Measurements from ENCODE around the gene C11orf91. TPM values are rescaled to one million over a fixed set of nuclear protein-coding genes. Genes with fewer than 3 reads are reported as not detected.

Gene C11orf91
- total and polyA plus RNA-seq, 12 donors = 0.17 to 3.0 TPM; not detected in 10

DNA sequence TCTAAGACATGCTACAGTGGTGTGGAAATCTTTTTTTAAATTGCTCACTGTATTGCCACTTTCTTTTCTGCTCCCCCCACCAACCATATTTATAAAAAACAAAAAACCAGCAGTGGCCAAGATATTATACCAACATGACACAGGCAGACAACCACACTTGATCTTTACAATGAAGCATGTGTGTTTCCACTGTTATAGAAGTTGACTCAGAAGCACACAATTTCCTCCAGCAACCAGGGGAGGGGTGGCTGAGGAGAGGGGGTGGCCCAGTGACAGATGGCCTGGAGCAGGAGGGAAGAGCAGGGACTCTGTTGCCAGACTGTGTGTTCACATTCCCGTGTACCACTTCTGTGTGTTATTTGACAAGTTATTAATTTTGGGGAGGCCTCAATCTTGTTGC lies 20.8 kb upstream of the C11orf91 start:
- H3K9me3 ChIP-seq = no peaks in the 10 kb centered on the region
- TF ChIP-seq, protein P1, sequence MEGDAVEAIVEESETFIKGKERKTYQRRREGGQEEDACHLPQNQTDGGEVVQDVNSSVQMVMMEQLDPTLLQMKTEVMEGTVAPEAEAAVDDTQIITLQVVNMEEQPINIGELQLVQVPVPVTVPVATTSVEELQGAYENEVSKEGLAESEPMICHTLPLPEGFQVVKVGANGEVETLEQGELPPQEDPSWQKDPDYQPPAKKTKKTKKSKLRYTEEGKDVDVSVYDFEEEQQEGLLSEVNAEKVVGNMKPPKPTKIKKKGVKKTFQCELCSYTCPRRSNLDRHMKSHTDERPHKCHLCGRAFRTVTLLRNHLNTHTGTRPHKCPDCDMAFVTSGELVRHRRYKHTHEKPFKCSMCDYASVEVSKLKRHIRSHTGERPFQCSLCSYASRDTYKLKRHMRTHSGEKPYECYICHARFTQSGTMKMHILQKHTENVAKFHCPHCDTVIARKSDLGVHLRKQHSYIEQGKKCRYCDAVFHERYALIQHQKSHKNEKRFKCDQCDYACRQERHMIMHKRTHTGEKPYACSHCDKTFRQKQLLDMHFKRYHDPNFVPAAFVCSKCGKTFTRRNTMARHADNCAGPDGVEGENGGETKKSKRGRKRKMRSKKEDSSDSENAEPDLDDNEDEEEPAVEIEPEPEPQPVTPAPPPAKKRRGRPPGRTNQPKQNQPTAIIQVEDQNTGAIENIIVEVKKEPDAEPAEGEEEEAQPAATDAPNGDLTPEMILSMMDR (IDR thresholded peaks at IDR 0.05) = no peak
- no peak overlapping the region for H3K4me3 ChIP-seq
- H3K27ac ChIP-seq = peak overlapping the region; percentile 67 to 99 (median 90)
- WGBS, 2 donors = 14 to 17% methylated on average over 1 of the region's 1 CpG
- no peaks in the 10 kb centered on the region for H3K27me3 ChIP-seq
- peaks cover 0 to 60% (median 31%) of the 10 kb centered on the region in 9 donors for H3K36me3 ChIP-seq
- ATAC-seq = peak in 3 of 8 donors; percentile 35 to 39 (median 36)
- intact Hi-C loops (cut with DNase I) = no loop called here
- peaks cover 35 to 85% (median 78%) of the 10 kb centered on the region in 9 donors for H3K4me1 ChIP-seq
- no peak for DNase-seq

DNA sequence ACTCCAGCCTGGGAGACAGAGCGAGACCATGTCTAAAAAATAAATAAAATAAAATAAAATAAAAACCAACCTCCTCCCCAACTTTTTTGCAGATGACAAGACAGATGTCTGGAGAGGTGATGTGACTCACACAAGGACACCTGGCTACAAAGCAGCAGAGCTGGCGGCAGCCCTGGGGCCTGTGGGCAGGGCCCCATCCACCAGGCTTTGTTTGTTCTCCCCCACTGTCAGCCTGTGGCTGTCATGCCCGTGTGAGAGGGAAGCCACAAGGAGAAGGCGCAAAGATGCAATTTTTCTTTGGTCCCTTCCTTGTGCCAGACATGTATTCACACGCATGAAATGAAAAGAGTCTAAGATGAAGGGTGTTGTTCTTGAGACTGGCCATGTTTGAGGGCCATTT lies 19.0 kb upstream of the C11orf91 start:
- 85 to 88% methylated on average over 5 of the region's 5 CpGs for WGBS, 2 donors
- H3K27ac ChIP-seq = peak overlapping the region in 7 of 10 donors; percentile 36 to 99 (median 93)
- peaks cover 35 to 91% (median 80%) of the 10 kb centered on the region in 9 donors for H3K4me1 ChIP-seq

DNA sequence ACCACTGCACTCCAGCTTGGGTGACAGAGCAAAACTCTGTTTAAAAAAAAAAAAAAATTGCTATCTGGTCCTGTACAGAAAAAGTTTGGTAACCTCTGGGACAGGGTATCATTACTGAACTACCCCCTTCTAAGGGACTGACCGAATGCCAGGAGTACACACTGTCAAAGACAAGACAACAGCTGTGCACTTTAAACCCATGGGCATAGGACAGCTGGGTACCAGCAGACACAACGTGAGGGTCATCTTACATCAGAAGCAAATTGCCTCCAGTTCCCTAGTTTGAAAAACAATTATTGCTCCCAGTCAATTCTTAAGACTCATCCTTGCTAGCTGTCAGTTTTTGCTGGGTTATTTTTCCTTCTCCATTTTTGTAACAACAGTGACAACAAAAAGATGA lies 17.8 kb upstream of the C11orf91 start:
- Histone ChIP-seq H3K36me3 (peaks cover 0 to 90% (median 33%) of the 10 kb centered on the region in 9 donors), H3K4me1 (peaks cover 24 to 89% (median 73%) of the 10 kb centered on the region in 9 donors)
- 71 to 77% methylated on average over 2 of the region's 2 CpGs for WGBS, 2 donors

More for the DNA sequence above, 19.0 kb upstream of the C11orf91 start:
- TF ChIP-seq, protein P1 (IDR thresholded peaks at IDR 0.05) = no peak
- H3K9me3 ChIP-seq = no peaks in the 10 kb centered on the region
- H3K4me3 ChIP-seq = no peak overlapping the region
- DNase-seq (no peak), ATAC-seq (no peak)
- H3K27me3 ChIP-seq = no peaks in the 10 kb centered on the region
- intact Hi-C loops (cut with DNase I) = loop anchor here in 1 of 10 donors (10.0 kb wide), 1 partner anchor 455 kb away; no protein-coding TSS in a partner anchor
- peaks cover 0 to 79% (median 33%) of the 10 kb centered on the region in 9 donors for H3K36me3 ChIP-seq

DNA sequence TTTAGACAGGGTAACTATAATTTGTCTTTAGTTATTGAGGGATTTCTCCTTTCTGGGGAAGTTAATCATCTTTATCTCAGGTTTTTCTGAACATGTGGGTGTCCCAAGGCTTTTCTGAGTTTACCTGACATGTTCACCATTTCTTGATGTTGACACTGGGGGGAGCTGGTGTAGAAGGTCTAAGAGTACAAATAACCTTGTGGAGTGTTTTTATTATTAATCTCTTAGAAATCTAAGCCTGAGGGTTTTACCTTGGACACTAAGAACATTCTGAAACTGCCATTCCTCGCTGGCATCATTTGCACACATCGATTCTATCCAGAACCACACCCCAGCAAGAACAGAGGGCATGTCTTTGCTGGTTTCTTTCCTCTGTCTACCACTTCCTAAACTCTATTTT lies 15.6 kb upstream of the C11orf91 start:
- Histone ChIP-seq H3K27ac (peak overlapping the region; percentile 13 to 99 (median 66)), H3K27me3 (no peaks in the 10 kb centered on the region), H3K4me3 (no peak overlapping the region), H3K36me3 (peaks cover 0 to 100% (median 41%) of the 10 kb centered on the region in 9 donors), H3K4me1 (peaks cover 8 to 79% (median 65%) of the 10 kb centered on the region in 9 donors), H3K9me3 (no peaks in the 10 kb centered on the region)
- DNase-seq (no peak), ATAC-seq (peak in 3 of 8 donors; percentile 28 to 49 (median 45))
- TF ChIP-seq, protein P1 (IDR thresholded peaks at IDR 0.05) = peak in 7 of 9 donors; percentile 28 to 62 (median 52)
- intact Hi-C loops (cut with DNase I) = loop anchor here in 2 of 10 donors (2.0 to 10.0 kb wide), 2 partner anchors 21 to 451 kb away; partner anchors contain the start of gene CD59 (in 1 of the 2)
- WGBS, 2 donors = 60 to 73% methylated on average over 2 of the region's 2 CpGs

More for the DNA sequence above, 17.8 kb upstream of the C11orf91 start:
- no peak for DNase-seq
- Histone ChIP-seq H3K27me3 (no peaks in the 10 kb centered on the region), H3K4me3 (no peak overlapping the region), H3K27ac (peak overlapping the region in 5 of 10 donors; percentile 1 to 99 (median 16)), H3K9me3 (no peaks in the 10 kb centered on the region)
- intact Hi-C loops (cut with DNase I) = loop anchor here in 1 of 10 donors (10.0 kb wide), 1 partner anchor 454 kb away; no protein-coding TSS in a partner anchor
- ATAC-seq = no peak
- TF ChIP-seq, protein P1 (IDR thresholded peaks at IDR 0.05) = no peak

All from heart right ventricle (tissue), 16 donors.